OCI-LY1 (cell line): Measurements from ENCODE around the gene TXNDC15.

Source experiments
- H2AFZ ChIP-seq: fragments of 200-600 bp; sonication (generic), shearing (Covaris generic); 2 replicates; pipeline ENCODE4 v1.6.0; 2014; ENCODE audit warnings: antibody characterized with exemption, mild to moderate bottlenecking, low read length
- H3F3A ChIP-seq: fragments of 200-600 bp; sonication (generic), shearing (Covaris generic); 2 replicates; pipeline ENCODE4 v1.6.0; 2014; ENCODE audit warnings: mild to moderate bottlenecking, antibody characterized with exemption, low read length, moderate library complexity; ENCODE audit not compliant: insufficient read depth
- H3K27ac ChIP-seq: fragments of 200-600 bp; sonication (generic); 2 replicates; pipeline ENCODE4 v1.5.1; 2014; ENCODE audit warnings: low read length, mixed run types, mild to moderate bottlenecking, low read depth; ENCODE audit not compliant: poor library complexity, severe bottlenecking
- H3K27me3 ChIP-seq: fragments of 200-600 bp; sonication (generic); 2 replicates; pipeline ENCODE4 v1.6.0; 2014; ENCODE audit warnings: antibody characterized with exemption, mild to moderate bottlenecking, low read length, moderate library complexity; ENCODE audit not compliant: insufficient read depth
- H3K36me3 ChIP-seq: fragments of 200-600 bp; sonication (generic); 2 replicates; pipeline ENCODE4 v1.6.1; 2014; ENCODE audit warnings: mild to moderate bottlenecking, antibody characterized with exemption, low read length, moderate library complexity, mixed read lengths; ENCODE audit not compliant: insufficient read depth
- H3K4me1 ChIP-seq: fragments of 200-600 bp; sonication (generic); 2 replicates; pipeline ENCODE4 v1.5.1; 2014; ENCODE audit warnings: mild to moderate bottlenecking, low read length, moderate library complexity; ENCODE audit not compliant: insufficient read depth, severe bottlenecking
- H3K4me2 ChIP-seq: fragments of 200-600 bp; sonication (generic), shearing (Covaris generic); 2 replicates; pipeline ENCODE4 v1.6.1; 2014; ENCODE audit warnings: low read length
- H3K4me3 ChIP-seq: fragments of 200-600 bp; sonication (generic); 2 replicates; pipeline ENCODE4 v1.5.1; 2014; ENCODE audit warnings: low read length, low read depth, mild to moderate bottlenecking, mixed read lengths; ENCODE audit not compliant: poor library complexity, severe bottlenecking
- H3K79me2 ChIP-seq: fragments of 200-600 bp; shearing (Covaris generic); 2 replicates; pipeline ENCODE4 v1.6.1; 2016; ENCODE audit warnings: mixed run types, low read length, mixed read lengths; ENCODE audit not compliant: insufficient read depth
- H3K9ac ChIP-seq: fragments of 200-600 bp; sonication (generic), shearing (Covaris generic); 2 replicates; pipeline ENCODE4 v1.6.1; 2014; ENCODE audit warnings: mild to moderate bottlenecking, low read length, mixed read lengths
- H3K9me2 ChIP-seq: fragments of 200-600 bp; sonication (generic), shearing (Covaris generic); 2 replicates; pipeline ENCODE4 v1.6.1; 2014; ENCODE audit warnings: low read depth, mild to moderate bottlenecking, low read length, mixed read lengths
- H3K9me3 ChIP-seq: fragments of 200-600 bp; shearing (Covaris generic); 2 replicates; pipeline ENCODE4 v1.6.1; 2014; ENCODE audit warnings: low read length, mixed read lengths
- H4K20me1 ChIP-seq: fragments of 200-600 bp; sonication (generic), shearing (Covaris generic); 2 replicates; pipeline ENCODE4 v1.6.0; 2016; ENCODE audit warnings: mild to moderate bottlenecking, low read length; ENCODE audit not compliant: insufficient read depth
- CTCF ChIP-seq: fragments of 200-600 bp; sonication (generic), shearing (Covaris generic); IDR thresholded peaks from 2 replicates; pipeline ENCODE4 v1.5.1; 2017; ENCODE audit warnings: mild to moderate bottlenecking, antibody characterized with exemption, low read length, moderate library complexity, mixed read lengths
- EZH2 ChIP-seq: fragments of 200-600 bp; sonication (generic), shearing (Covaris generic); IDR thresholded peaks from 2 replicates; pipeline ENCODE4 v1.8.0; 2017; ENCODE audit warnings: borderline replicate concordance, mixed run types, mild to moderate bottlenecking, antibody characterized with exemption, low read length, moderate library complexity, mixed read lengths

Gene TXNDC15

GRCh38 chr5:134920848-134921575 lies 46.8 kb downstream of the TXNDC15 start:
- H3K27me3 ChIP-seq: no peaks in the 10 kb centered on the region
- no peaks in the 10 kb centered on the region for H3K9me2 ChIP-seq
- H3F3A ChIP-seq: no peaks in the 10 kb centered on the region
- no peaks in the 10 kb centered on the region for H3K4me1 ChIP-seq
- TF ChIP-seq CTCF (no peak), EZH2 (no peak)
- H3K9ac ChIP-seq: no peak overlapping the region
- no peak overlapping the region for H3K4me2 ChIP-seq
- H3K9me3 ChIP-seq: no peaks in the 10 kb centered on the region
- H3K27ac ChIP-seq: no peak overlapping the region
- no peak overlapping the region for H2AFZ ChIP-seq
- H4K20me1 ChIP-seq: no peaks in the 10 kb centered on the region
- peaks cover 24% of the 10 kb centered on the region for H3K36me3 ChIP-seq
- H3K4me3 ChIP-seq: no peak overlapping the region
- H3K79me2 ChIP-seq: no peaks in the 10 kb centered on the region

- no peaks in the 10 kb centered on the region for H3K27me3 ChIP-seq
- H3K9me3 ChIP-seq: no peaks in the 10 kb centered on the region
- H2AFZ ChIP-seq: no peak overlapping the region
- no peaks in the 10 kb centered on the region for H3F3A ChIP-seq
- H3K4me3 ChIP-seq: no peak overlapping the region
- peaks cover 50% of the 10 kb centered on the region for H3K36me3 ChIP-seq
- no peak overlapping the region for H3K9ac ChIP-seq
- peaks cover 8% of the 10 kb centered on the region for H3K4me1 ChIP-seq
- TF ChIP-seq CTCF (no peak), EZH2 (no peak)
- no peaks in the 10 kb centered on the region for H3K79me2 ChIP-seq
- H3K4me2 ChIP-seq: no peak overlapping the region
- H3K9me2 ChIP-seq: no peaks in the 10 kb centered on the region
- no peak overlapping the region for H3K27ac ChIP-seq
- no peaks in the 10 kb centered on the region for H4K20me1 ChIP-seq
These were observed 58.3 kb downstream of the TXNDC15 start for GRCh38 chr5:134932508-134932907.

GRCh38 chr5:134934202-134934601 lies 60.0 kb downstream of the TXNDC15 start:
- no peak for TF ChIP-seq EZH2
- TF ChIP-seq CTCF: no peak
- no peak overlapping the region for H2AFZ ChIP-seq
- no peaks in the 10 kb centered on the region for H3K79me2 ChIP-seq
- no peak overlapping the region for H3K27ac ChIP-seq
- H3K9me2 ChIP-seq: no peaks in the 10 kb centered on the region
- H3K9me3 ChIP-seq: no peaks in the 10 kb centered on the region
- peaks cover 8% of the 10 kb centered on the region for H3K4me1 ChIP-seq
- H3K4me3 ChIP-seq: no peak overlapping the region
- H4K20me1 ChIP-seq: no peaks in the 10 kb centered on the region
- no peak overlapping the region for H3K4me2 ChIP-seq
- H3K36me3 ChIP-seq: peaks cover 56% of the 10 kb centered on the region
- no peaks in the 10 kb centered on the region for H3K27me3 ChIP-seq
- no peaks in the 10 kb centered on the region for H3F3A ChIP-seq
- no peak overlapping the region for H3K9ac ChIP-seq
